GM18526 (cell line): ENCODE results near the gene INKA1.

Experiments
- POLR2A ChIP-seq: IDR thresholded peaks from 3 replicates; pipeline ENCODE4 v1.6.1; 2011; ENCODE audit not compliant: insufficient read length; ENCODE audit errors: extremely low read depth

The INKA1 gene

DNA sequence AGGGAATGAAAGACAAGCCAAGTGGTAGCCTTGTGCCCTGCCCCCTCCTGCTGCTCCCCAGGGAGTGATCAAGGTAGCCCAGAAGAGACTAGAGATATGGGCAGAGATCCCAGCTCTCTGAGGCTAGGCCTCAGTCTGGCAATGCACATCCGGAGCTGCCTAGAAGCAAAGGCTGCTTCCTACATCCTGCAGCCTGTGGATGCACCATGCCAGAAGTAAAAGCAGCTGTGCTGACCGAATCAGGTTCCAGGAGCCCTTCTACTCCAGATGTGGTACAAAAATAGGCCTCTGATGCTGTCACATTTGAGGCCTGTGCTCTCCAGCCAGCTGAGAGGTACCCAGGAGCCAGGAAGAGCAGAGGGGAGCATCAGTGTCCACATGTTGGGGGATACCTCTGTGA, 37.3 kb downstream of the INKA1 start:
- no peak for TF ChIP-seq POLR2A

DNA sequence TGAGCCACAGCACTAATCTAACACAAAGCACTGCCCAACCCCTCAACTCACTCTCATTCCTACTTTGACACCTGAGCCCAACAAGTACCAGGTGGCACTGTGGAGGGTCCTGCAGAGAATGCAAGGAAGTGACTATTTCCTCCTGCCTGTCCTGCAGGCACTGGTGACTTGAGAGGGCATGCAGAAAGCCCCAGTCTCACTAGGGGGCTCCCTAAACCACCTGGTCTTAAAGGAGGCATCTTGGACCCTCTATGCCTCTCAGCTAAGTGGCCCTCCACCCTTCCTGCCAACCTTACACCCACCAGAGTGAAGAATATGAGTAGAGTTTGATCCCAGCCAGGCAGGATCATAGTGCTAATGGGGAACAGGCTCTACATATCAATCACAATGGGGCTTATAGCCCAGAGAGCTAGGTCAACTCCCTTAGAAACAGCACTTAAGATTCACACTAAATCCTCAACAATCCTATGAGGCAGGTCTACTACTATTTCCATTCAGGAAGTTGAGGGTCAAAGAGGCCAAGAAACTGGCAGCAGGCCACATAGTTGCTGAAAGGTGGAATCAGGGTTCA, 38.1 kb downstream of the INKA1 start:
- TF ChIP-seq POLR2A: no peak

- TF ChIP-seq POLR2A: no peak
These were observed 38.7 kb downstream of the INKA1 start for GRCh38 chr3:49841806-49842205.

- no peak for TF ChIP-seq POLR2A
These were observed 39.9 kb downstream of the INKA1 start for GRCh38 chr3:49842843-49843517.

- TF ChIP-seq POLR2A: no peak
These were observed 41.6 kb downstream of the INKA1 start for GRCh38 chr3:49844464-49845183.

GRCh38 chr3:49845694-49846093, 42.6 kb downstream of the INKA1 start:
- TF ChIP-seq POLR2A: no peak
